DMS153 treated with DMSO at 0.1 percent for 48 hours (cell line): ENCODE data around the gene MPV17L.
"Not testable (repeated sequence)": the region's sequence is repeated elsewhere in the genome, so short reads cannot be mapped to it uniquely, and the experiment has no call there.

Experiments used
- DNase-seq: peaks from one replicate; lab custom pipeline; 2025; ENCODE audit not compliant: unreplicated experiment; lab: John Stamatoyannopoulos, UW

Gene MPV17L

DNA sequence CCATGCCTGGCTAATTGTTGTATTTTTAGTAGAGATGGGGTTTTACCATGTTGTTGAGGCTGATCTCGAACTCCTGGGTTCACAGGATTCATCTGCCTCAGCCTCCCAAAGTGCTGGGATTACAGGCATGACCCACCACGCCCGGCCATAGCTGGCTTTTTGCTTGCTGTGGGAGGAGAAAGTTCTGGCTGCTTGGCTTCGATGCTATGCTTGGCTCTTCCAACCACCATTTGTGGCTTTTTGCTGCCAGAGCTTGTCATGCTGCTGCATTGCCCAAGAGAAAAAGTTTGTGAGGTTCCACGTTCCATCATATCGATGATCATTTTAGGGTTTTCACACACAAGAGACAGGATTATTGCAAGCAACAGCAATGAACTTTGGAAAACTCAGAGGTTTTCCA is 55.1 kb downstream of the MPV17L start:
- no peak for DNase-seq

DNA sequence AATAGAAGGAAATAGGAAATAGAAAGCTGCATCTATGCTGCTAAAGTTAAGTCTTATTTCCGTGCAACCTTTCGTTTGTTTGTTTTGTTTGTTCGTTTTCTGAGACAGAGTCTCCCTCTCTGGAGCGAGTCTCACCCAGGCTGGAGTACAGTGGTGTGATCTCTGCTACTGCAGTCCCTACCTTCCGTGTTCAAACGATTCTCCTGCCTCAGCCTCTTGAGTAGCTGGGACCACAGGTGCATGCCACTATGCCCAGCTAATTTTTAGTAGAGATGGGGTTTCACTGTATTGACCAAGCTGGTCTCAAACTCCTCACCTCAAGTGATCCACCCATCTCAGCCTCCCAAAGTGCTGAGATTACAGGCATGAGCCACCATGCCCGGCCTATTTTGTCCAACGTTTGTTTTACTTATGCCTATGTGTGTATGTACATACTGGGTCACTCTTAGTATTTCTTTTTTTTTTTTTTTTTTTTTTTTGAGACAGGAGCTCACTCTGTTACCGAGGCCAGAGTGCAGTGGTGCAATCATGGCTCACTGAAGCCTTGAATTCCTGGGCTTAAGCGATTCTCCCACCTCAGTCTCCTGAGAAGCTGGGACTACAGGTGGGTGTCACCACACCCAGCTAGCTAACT is 55.7 kb downstream of the MPV17L start:
- no peak for DNase-seq

DNA sequence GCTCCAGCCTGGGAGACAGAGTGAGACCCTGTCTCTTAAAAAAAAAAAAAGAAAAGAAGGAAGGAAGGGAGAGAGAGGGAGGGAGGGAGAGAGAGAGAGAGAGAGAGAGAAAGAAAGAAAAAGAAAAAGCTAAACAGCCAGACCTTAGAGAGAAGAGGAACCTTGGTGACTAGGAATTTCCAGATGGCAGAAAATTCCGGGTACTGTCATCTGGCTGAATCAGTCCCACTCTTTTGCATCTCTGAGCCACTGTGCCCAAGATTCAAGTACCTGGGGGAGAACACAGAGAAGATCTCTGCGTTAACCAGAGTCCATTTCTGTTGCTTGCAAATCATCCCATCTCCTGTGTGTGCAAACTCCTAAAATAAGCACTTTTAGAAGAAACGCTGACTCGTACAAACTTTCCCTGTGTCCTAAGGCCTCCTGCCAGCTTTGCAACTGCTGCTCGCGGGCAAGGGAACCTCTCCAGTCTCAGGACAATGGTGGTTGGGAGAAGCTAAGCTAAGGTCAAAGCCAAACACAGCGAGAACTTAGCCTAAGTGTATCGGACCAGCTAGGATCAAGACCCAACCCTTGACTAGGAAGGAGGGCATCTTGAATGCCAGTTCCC is 56.8 kb downstream of the MPV17L start:
- no peak for DNase-seq

DNA sequence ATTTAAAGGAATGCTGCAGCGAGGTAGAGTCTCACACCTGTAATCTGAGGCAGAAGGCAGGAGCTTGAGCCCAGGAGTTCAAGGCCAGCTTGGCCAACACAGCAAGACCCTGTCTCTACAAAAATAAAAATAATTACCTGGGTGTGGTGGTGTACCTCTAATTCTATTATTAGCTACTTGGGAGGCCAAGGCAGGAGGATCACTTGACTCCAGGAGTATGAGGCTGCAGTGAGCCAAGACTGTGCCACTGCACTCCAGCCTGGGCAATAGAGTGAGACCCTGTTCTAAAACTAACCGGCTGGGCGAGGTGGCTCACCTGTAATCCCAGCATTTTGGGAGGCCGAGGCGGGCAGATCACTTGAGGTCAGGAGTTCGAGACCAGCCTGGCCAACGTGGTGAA is 57.7 kb downstream of the MPV17L start:
- DNase-seq: not testable (repeated sequence)

DNA sequence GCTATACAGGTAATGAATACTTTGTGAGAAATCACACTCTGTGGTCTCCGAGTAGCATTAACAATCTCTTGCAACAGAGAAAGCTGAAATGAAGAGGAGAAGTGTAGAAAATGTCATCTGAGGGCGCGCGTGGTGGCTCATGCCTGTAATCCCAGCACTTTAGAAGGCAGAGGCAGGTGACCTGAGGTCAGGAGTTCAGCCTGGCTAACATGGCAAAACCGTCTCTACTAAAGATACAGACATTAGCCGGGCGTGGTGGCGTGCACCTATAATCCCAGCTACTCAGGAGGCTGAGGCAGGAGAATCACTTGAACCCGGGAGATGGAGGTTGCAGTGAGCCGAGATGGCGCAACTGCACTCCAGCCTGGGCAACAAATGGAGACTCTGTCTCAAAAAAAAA is 59.4 kb downstream of the MPV17L start:
- DNase-seq: not testable (repeated sequence)

DNA sequence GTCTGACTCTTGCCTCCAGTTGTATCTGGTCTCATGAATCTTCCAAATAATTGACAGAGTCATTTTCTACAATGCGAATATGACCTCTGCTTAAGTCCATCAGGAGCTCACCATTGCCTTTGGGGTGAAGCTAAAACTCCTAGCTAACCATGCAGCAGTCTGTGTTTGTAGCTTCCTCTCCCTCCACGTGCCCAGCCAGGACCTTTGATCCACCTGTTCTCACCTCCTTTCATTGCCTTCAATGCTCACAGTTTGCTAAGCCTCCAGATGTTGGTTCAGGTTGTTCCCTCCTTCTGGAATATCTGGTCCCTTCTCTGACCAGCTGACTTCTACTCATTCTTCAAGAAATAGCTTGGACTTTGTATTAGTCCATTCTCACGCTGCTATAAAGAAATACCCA is 61.8 kb downstream of the MPV17L start:
- no peak for DNase-seq

DNA sequence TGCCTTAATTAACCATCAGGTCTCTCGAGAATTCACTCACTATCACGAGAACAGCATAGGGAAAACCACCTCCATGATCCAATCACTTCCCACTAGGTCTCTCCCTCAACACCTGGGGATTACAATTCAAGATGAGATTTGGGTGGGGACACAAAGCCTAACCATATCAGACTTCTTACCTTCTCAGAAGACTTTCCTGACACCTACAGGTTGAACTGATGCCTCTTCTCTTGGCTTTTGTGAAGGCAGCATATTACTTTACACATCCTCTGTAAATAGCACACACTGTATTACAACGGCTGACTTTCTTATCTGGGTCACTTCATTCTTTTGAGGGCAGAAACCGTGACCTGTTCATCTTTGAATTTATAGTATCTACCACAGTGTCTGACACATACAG is 62.4 kb downstream of the MPV17L start:
- no peak for DNase-seq

DNA sequence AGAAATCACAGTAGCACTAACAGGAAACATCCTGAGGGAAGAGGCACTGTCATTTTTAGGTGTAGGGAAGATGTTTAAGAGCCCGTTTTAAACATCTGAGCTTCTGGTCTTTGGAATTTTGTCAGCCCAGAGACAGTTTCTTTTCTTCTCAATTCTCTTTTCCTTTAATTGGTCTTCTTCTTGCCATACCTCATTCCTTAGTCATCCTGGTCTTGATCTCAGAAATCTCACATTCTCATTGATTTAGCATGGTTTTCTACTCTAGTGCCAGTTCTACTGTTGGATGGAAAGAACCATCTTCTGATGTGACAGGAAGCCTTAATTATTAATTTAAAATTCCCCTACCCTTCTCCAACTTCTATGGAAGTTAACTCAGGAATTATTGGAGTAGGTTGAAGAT is 64.2 kb downstream of the MPV17L start:
- no peak for DNase-seq

DNA sequence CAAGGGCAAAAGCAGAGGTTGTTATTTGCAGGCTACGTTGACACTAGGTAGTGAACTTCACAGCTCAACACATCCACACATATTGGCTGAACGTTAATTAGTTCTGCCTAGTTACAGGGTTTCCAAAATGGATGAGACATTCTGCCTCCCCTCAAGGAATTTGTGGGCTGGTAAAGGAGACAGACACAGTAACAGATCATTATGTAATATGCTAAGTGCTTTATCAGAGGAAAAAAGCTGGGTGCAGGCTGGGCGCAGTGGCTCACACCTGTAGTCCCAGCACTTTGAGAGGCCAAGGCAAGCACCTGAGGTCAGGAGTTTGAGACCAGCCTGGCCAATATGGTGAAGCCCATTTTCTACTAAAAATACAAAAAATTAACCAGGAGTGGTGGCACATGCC is 65.0 kb downstream of the MPV17L start:
- DNase-seq: no peak

DNA sequence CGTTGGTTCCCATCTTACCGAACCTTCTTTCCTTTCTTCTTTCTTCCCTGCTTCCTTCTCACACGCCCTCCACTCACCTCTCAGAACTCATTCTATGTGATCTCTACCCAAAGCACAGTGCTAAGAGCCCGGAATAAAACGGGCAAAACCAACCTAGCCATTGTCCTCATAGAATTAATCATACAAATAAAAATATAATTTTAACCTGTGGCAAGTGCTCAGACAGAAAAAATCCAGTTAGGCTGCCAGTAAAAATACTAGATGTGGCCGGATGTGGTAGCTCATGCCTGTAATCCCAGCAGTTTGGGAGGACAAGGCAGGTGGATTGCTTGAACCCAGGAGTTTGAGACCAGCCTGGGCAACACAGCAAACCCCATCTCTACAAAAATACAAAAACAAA is 65.8 kb downstream of the MPV17L start:
- DNase-seq: no peak
